Psoas muscle (tissue), 8 donors: ENCODE measurements around the gene CNKSR1. TPM values are rescaled to one million over a fixed set of nuclear protein-coding genes. Genes with fewer than 3 reads are reported as not detected.

Source experiments
- ATAC-seq, 4 donors: fragments of 200-7000 bp; cut with Tn5 transposase; one replicate each; pipeline ENCODE4 v1.9.1; 2020; ENCODE audit warnings: moderate library complexity in 3 of 4, mild to moderate bottlenecking in 2 of 4
- DNase-seq, 2 donors: peaks; one replicate each; pipeline ENCODE4 v3.0.0-alpha.2; 2020
- H3K27ac ChIP-seq: fragments of 200-600 bp; one replicate; pipeline ENCODE4 v1.8.0; 2022
- H3K27me3 ChIP-seq, 3 donors: fragments of 200-600 bp in 1 of 3; one replicate each; pipeline versions ENCODE4 v1.6.1 to v1.8.0; 2013 to 2022; ENCODE audit warnings: low read length in 2 of 3, mild to moderate bottlenecking in 2 of 3, moderate library complexity in 1 of 3; ENCODE audit not compliant: insufficient read depth in 3 of 3
- H3K36me3 ChIP-seq, 2 donors: fragments of 200-600 bp in 1 of 2; one replicate each; pipeline versions ENCODE4 v1.6.1 to v1.8.0; 2013 to 2022; ENCODE audit warnings: low read depth in 1 of 2, mild to moderate bottlenecking in 1 of 2, moderate library complexity in 1 of 2; ENCODE audit not compliant: insufficient read depth in 1 of 2
- H3K4me1 ChIP-seq: fragments of 200-600 bp; one replicate; pipeline ENCODE4 v1.8.0; 2022
- H3K4me3 ChIP-seq: fragments of 200-600 bp; one replicate; pipeline ENCODE4 v1.8.0; 2022; ENCODE audit warnings: mild to moderate bottlenecking
- H3K9me3 ChIP-seq: fragments of 200-600 bp; one replicate; pipeline ENCODE4 v1.8.0; 2022
- WGBS, 3 donors: extraction: QIAGEN DNeasy Blood & Tissue Kit; methylation state at CpG; one replicate each; pipeline versions ENCODE4 v1.1.6 to v1.1.7; 2013; 5-methylcytosine and 5-hydroxymethylcytosine counted together
- intact Hi-C, 2 donors: fragments of 100-400 bp; cut with DNase I; formaldehyde crosslinking; loops; one replicate each; pipeline versions ENCODE4 v1.11.0 to v1.14.2; 2022
- polyA plus RNA-seq, 3 donors: library from polyadenylated mRNA; stranded (reverse); fragments of 200-250 nt; gene quantifications; one replicate each; pipeline ENCODE4 v1.2.3, GENCODE V29; 2013
- total RNA-seq, 4 donors: library from RNA; stranded (reverse); fragmentation: NEBNext Ultra II Directional in 2 of 4; extraction: Animal tissue kit (Norgen Biotek cat#: 25700) in 2 of 4; gene quantifications; one replicate each; pipeline versions ENCODE4 v1.2.1 to v1.2.4, GENCODE V29; 2021 to 2023
- TF ChIP-seq, protein P1 (sequence below): fragments of 200-600 bp; IDR thresholded peaks from one replicate; pipeline ENCODE4 v1.8.0; 2022; ENCODE audit warnings: antibody characterized with exemption
- donor health status: healthy with polysubstance abuse.
- donor health status: DM: no; HTN: no; CAD: no; lungs with moderate emphysema.
- donor health status: Bipolar disorder and iron deficiency.
- donor health status: healthy.
- donor health status: DM: yes; HTN: yes; CAD: no.
- donor health status: DM: no; HTN: no; CAD: no.
- donor health status: DM: no; HTN: no; CAD: no.
- donor health status: DM: yes; HTN: yes; CAD: no.

The CNKSR1 gene
- total and polyA plus RNA-seq, 7 donors = 11.0 to 90.4 (median 54.8) TPM

DNA sequence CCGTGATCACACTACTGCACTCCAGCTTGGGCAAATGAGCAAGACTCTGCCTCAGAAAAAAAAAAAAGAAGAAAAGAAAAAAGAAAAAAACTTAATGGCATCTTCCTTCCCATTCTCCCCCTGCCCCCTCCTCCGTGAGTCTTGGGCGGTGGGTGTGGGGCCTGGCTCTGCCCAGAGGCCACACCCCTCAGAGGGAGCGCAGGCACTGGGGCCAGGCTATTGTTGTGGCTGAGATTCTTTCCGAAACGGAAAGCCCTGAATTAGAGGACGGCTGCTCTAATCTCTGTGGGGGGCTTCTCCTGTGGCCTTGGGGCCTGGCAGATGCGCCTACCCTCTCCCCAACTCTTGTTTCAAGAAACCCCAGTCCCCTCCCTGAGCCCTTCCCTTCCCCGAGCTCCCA, 22.5 kb upstream of the CNKSR1 start:
- no peak for ATAC-seq

DNA sequence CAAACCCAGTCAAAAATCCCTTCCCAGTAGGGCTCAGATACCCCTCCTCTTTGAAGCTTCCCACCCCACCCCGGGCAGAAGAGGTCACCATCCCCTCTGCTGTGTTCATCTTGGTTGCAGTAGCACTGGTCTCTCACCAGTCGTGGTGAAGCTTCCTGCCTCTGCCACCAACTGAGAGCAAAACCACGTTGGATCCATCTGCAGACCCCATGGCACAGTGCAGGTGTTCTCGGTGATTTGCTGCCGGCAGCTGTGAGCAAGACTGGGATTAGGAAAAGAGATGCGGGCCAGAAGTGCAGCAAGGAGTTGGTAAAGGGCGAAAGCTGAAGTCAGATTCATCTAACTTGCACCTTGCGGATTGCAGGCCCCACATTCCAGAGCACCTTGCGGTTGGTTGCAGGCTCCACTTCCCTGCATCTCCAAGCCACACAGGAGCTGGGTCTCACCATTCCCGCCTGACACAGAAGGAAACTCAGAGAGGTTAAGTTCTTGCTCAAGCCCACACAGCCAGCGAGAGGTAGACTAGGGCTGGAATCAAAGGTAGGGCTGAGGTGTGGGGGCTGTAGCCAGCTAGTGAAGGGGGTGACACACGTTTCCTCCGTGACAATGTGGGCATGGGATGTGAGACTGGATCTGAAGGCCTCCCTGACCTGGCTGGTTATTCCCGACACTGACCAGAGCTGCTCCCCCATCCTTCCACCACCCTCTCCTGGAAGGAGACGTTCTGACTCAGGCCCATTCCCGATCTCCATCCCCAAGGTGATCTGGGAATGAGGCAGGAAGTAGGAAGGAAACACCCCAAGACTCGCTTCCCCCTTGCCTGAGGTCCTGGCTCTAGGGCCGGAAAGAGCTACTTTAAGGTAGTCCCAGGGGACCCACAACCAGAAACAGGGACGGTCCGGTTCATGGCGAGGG, 21.7 kb upstream of the CNKSR1 start:
- H3K4me1 ChIP-seq = no peaks in the 10 kb centered on the region
- H3K27ac ChIP-seq = no peak overlapping the region

More for the DNA sequence above, 22.5 kb upstream of the CNKSR1 start:
- H3K9me3 ChIP-seq = no peaks in the 10 kb centered on the region
- WGBS, 3 donors = 52 to 71% (median 55%) methylated on average over 9 of the region's 9 CpGs
- H3K4me1 ChIP-seq = no peaks in the 10 kb centered on the region
- intact Hi-C loops = no loop called here
- H3K27ac ChIP-seq = no peak overlapping the region
- TF ChIP-seq, protein P1, sequence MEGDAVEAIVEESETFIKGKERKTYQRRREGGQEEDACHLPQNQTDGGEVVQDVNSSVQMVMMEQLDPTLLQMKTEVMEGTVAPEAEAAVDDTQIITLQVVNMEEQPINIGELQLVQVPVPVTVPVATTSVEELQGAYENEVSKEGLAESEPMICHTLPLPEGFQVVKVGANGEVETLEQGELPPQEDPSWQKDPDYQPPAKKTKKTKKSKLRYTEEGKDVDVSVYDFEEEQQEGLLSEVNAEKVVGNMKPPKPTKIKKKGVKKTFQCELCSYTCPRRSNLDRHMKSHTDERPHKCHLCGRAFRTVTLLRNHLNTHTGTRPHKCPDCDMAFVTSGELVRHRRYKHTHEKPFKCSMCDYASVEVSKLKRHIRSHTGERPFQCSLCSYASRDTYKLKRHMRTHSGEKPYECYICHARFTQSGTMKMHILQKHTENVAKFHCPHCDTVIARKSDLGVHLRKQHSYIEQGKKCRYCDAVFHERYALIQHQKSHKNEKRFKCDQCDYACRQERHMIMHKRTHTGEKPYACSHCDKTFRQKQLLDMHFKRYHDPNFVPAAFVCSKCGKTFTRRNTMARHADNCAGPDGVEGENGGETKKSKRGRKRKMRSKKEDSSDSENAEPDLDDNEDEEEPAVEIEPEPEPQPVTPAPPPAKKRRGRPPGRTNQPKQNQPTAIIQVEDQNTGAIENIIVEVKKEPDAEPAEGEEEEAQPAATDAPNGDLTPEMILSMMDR = no peak
- H3K4me3 ChIP-seq = no peak overlapping the region
- H3K36me3 ChIP-seq = no peaks in the 10 kb centered on the region
- no peaks in the 10 kb centered on the region for H3K27me3 ChIP-seq
- DNase-seq = no peak

DNA sequence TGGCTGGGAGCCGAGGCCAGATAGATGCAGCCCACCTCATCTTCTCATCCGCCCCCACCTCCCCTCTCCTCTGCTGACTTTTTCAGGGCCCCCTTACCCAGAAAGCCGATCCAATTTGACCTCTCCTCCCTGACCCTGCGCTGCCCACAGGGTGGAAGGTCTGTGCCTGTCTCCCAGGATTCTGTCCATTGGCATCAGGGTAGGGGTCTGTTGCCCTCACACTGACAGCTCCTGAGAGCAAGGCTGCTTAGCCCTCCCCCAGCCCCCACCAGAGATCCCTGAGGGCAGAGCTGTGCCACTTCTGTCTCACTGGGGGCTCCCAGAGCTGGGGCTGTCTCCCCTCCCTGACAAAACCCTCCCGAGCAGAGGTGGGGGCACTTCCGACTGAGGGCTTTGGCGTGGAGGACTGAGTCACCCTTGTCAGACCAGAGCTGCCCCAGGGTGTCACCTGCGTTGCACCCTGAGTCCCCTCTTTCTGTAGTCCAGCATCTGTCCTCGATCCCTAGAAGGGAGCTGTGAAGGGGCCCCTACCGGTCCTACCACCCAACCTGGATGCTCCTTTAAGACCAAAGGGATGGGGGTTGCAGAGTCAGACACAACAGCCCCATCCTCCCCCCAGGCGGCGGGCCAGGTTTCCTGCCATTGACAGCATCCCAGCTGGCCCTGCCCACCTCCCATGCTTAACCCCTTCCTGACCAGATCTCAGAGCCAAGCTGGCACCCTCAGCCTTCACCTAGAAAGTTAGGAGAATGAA, 20.8 kb upstream of the CNKSR1 start:
- no peaks in the 10 kb centered on the region for H3K27me3 ChIP-seq
- ATAC-seq = no peak
- WGBS, 3 donors = 28 to 38% (median 32%) methylated on average over 9 to 12 of the region's 12 CpGs

More for the DNA sequence above, 21.7 kb upstream of the CNKSR1 start:
- Histone ChIP-seq H3K9me3 (no peaks in the 10 kb centered on the region), H3K27me3 (no peaks in the 10 kb centered on the region), H3K4me3 (peak overlapping the region; percentile 37), H3K36me3 (no peaks in the 10 kb centered on the region)
- intact Hi-C loops = no loop called here
- DNase-seq (no peak), ATAC-seq (no peak)
- WGBS, 3 donors = 52 to 60% (median 53%) methylated on average over 21 of the region's 21 CpGs
- TF ChIP-seq, protein P1 = no peak

DNA sequence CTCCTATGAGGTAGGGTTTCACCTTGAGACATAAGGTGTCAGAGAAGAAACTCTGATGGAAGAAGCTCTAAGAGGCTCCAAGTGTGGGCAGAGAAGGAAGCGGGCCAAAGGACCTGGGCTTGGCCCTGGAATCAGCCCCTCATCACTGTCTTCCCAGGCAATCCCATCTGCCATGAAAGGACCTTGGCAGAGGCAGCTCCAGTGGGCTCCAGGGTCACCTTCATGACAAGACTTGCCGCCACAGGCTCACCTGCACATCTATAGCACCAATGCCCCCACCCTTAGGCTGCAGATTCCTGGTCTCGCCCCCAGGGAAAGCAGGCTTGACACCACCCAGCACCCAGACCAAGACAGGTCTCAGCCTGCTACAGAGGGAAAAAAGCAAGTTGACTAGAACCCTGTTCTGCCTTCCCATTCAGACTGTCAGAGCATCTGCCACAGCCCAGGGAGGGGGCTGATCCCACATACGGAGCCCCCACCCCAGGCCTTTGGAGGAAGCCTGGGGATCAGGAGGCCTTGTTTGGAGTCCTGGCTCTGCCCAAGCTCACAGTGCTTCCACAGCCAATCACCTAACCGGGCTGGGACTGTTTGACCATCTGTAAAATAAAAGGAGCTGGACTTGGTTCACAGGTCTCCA, 18.9 kb upstream of the CNKSR1 start:
- Histone ChIP-seq H3K9me3 (no peaks in the 10 kb centered on the region), H3K36me3 (no peaks in the 10 kb centered on the region), H3K27ac (no peak overlapping the region), H3K4me3 (peak overlapping the region; percentile 81), H3K4me1 (peaks cover 9% of the 10 kb centered on the region), H3K27me3 (no peaks in the 10 kb centered on the region)
- WGBS, 3 donors = 82 to 84% (median 82%) methylated on average over 5 of the region's 5 CpGs
- ATAC-seq = no peak
- intact Hi-C loops = no loop called here
- DNase-seq = no peak
- TF ChIP-seq, protein P1 = no peak

More for the DNA sequence above, 20.8 kb upstream of the CNKSR1 start:
- H3K9me3 ChIP-seq = no peaks in the 10 kb centered on the region
- intact Hi-C loops = no loop called here
- peaks cover 6% of the 10 kb centered on the region for H3K4me1 ChIP-seq
- TF ChIP-seq, protein P1 = no peak
- peak in 1 of 2 donors; percentile 34 for DNase-seq
- no peaks in the 10 kb centered on the region for H3K36me3 ChIP-seq
- no peak overlapping the region for H3K27ac ChIP-seq
- H3K4me3 ChIP-seq = peak overlapping the region; percentile 37
